Tibial nerve (tissue), 4 donors: ENCODE data around the gene QRSL1. TPM values are rescaled to one million over a fixed set of nuclear protein-coding genes. Genes with fewer than 3 reads are reported as not detected.

Experiments used
- DNase-seq, 2 donors: peaks; one replicate each; pipeline ENCODE4 v3.0.0-alpha.2; 2019; ENCODE audit warnings: low spot score in 2 of 2
- H3K27ac ChIP-seq, 4 donors: fragments of 200-600 bp; sonication (generic) in 3 of 4; one replicate each; pipeline ENCODE4 v1.5.1; 2017 to 2019; ENCODE audit warnings: mild to moderate bottlenecking in 1 of 4
- H3K27me3 ChIP-seq, 2 donors: fragments of 200-600 bp; sonication (generic) in 1 of 2; one replicate each; pipeline versions ENCODE4 v1.5.1 to v1.6.0; 2017 to 2019
- H3K36me3 ChIP-seq, 3 donors: fragments of 200-600 bp; sonication (generic); one replicate each; pipeline ENCODE4 v1.5.1; 2018 to 2019
- H3K4me1 ChIP-seq, 4 donors: fragments of 200-600 bp; sonication (generic) in 3 of 4; one replicate each; pipeline ENCODE4 v1.5.1; 2017 to 2019
- H3K4me3 ChIP-seq, 4 donors: fragments of 200-600 bp; sonication (generic) in 3 of 4; one replicate each; pipeline ENCODE4 v1.5.1; 2017 to 2019; ENCODE audit warnings: mild to moderate bottlenecking in 1 of 4, moderate library complexity in 1 of 4
- H3K9me3 ChIP-seq, 4 donors: fragments of 200-600 bp; sonication (generic) in 3 of 4; one replicate each; pipeline ENCODE4 v1.5.1; 2017 to 2019
- CTCF ChIP-seq, 5 experiments: fragments of 200-600 bp in 3 of 5; fragments of 450-650 bp in 2 of 5; sonication (generic) in 3 of 5; IDR thresholded peaks; one replicate each; pipeline ENCODE4 v1.5.1; 2016 to 2019; ENCODE audit warnings: antibody characterized with exemption in 5 of 5, mild to moderate bottlenecking in 3 of 5, moderate library complexity in 2 of 5
- EP300 ChIP-seq, 2 donors: sonication (generic); formaldehyde crosslinking; IDR thresholded peaks; one replicate each; pipeline ENCODE4 v1.6.1; 2017; ENCODE audit warnings: antibody characterized with exemption in 2 of 2, mild to moderate bottlenecking in 1 of 2
- POLR2A ChIP-seq, 2 donors: fragments of 450-650 bp; IDR thresholded peaks; one replicate each; pipeline ENCODE4 v1.6.1; 2017; ENCODE audit warnings: antibody characterized with exemption in 2 of 2, mild to moderate bottlenecking in 2 of 2, moderate library complexity in 2 of 2
- WGBS, 2 donors: methylation state at CpG; one replicate each; pipeline ENCODE4 v1.1.5; 2018; 5-methylcytosine and 5-hydroxymethylcytosine counted together
- total RNA-seq, 4 donors: library from RNA; depleted of rRNA; stranded (reverse); fragments of >200 nt; gene quantifications; one replicate each; pipeline ENCODE4 v1.1.0, GENCODE V29; 2016

Gene QRSL1
- total RNA-seq, 4 donors from 2014 or later: 9.6 to 14.0 (median 11.1) TPM

GRCh38 chr6:106674541-106675229 lies 45.3 kb downstream of the QRSL1 start:
- Histone ChIP-seq H3K4me1 (no peaks in the 10 kb centered on the region), H3K4me3 (no peak overlapping the region), H3K9me3 (no peaks in the 10 kb centered on the region), H3K36me3 (no peaks in the 10 kb centered on the region), H3K27ac (no peak overlapping the region), H3K27me3 (no peaks in the 10 kb centered on the region)
- TF ChIP-seq POLR2A (IDR thresholded peaks at IDR 0.05) (no peak), CTCF (IDR thresholded peaks at IDR 0.05) (no peak), EP300 (IDR thresholded peaks at IDR 0.05) (no peak)
- no peak for DNase-seq

GRCh38 chr6:106677282-106677681 lies 47.9 kb downstream of the QRSL1 start:
- Histone ChIP-seq H3K36me3 (no peaks in the 10 kb centered on the region), H3K27me3 (no peaks in the 10 kb centered on the region), H3K4me3 (no peak overlapping the region), H3K27ac (no peak overlapping the region), H3K4me1 (no peaks in the 10 kb centered on the region), H3K9me3 (no peaks in the 10 kb centered on the region)
- 80 to 84% methylated on average over 3 of the region's 3 CpGs for WGBS, 2 donors
- TF ChIP-seq POLR2A (IDR thresholded peaks at IDR 0.05) (no peak), CTCF (IDR thresholded peaks at IDR 0.05) (no peak), EP300 (IDR thresholded peaks at IDR 0.05) (no peak)
- no peak for DNase-seq

DNA sequence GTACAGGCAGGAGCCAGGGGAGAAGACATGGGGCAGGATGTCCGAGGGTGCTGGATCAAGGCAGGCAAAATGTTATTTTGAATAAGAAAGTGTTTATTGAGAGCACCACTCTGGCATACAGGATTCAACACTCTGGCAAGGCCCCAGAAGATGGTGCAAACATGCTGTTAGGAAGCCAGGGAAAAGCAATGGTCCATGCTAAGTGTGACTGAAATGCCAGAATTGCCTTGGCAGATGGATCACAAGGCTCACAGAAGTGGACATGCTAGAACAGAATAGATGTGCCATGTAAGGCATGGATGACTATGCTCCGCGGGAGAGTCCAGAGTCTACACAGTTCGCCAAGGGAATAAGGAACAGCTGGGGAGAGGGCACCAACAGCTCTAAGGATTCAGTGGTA lies 54.6 kb downstream of the QRSL1 start:
- no peak overlapping the region for H3K27ac ChIP-seq
- no peaks in the 10 kb centered on the region for H3K4me1 ChIP-seq
- no peak overlapping the region for H3K4me3 ChIP-seq
- no peaks in the 10 kb centered on the region for H3K36me3 ChIP-seq
- TF ChIP-seq EP300 (IDR thresholded peaks at IDR 0.05): no peak
- TF ChIP-seq CTCF (IDR thresholded peaks at IDR 0.05): no peak
- TF ChIP-seq POLR2A (IDR thresholded peaks at IDR 0.05): no peak
- H3K27me3 ChIP-seq: no peaks in the 10 kb centered on the region
- 95% methylated on average over 4 of the region's 4 CpGs for WGBS, 2 donors
- DNase-seq: no peak
- H3K9me3 ChIP-seq: no peaks in the 10 kb centered on the region

GRCh38 chr6:106685833-106686232 lies 56.5 kb downstream of the QRSL1 start:
- TF ChIP-seq CTCF (IDR thresholded peaks at IDR 0.05): no peak
- TF ChIP-seq POLR2A (IDR thresholded peaks at IDR 0.05): no peak
- TF ChIP-seq EP300 (IDR thresholded peaks at IDR 0.05): no peak
- WGBS, 2 donors: 94 to 96% methylated on average over 2 of the region's 2 CpGs
- no peaks in the 10 kb centered on the region for H3K4me1 ChIP-seq
- DNase-seq: no peak
- no peaks in the 10 kb centered on the region for H3K36me3 ChIP-seq
- H3K27ac ChIP-seq: no peak overlapping the region
- no peaks in the 10 kb centered on the region for H3K9me3 ChIP-seq
- H3K4me3 ChIP-seq: no peak overlapping the region
- no peaks in the 10 kb centered on the region for H3K27me3 ChIP-seq

- no peaks in the 10 kb centered on the region for H3K27me3 ChIP-seq
- no peak for DNase-seq
- no peaks in the 10 kb centered on the region for H3K36me3 ChIP-seq
- no peaks in the 10 kb centered on the region for H3K9me3 ChIP-seq
- peaks cover 0 to 13% (median 0%) of the 10 kb centered on the region in 4 donors for H3K4me1 ChIP-seq
- no peak for TF ChIP-seq CTCF (IDR thresholded peaks at IDR 0.05)
- TF ChIP-seq EP300 (IDR thresholded peaks at IDR 0.05): no peak
- TF ChIP-seq POLR2A (IDR thresholded peaks at IDR 0.05): no peak
- WGBS, 2 donors: 69 to 75% methylated on average over 6 of the region's 6 CpGs
- no peak overlapping the region for H3K4me3 ChIP-seq
- H3K27ac ChIP-seq: no peak overlapping the region
Observed at GRCh38 chr6:106688177-106688951, 59.0 kb downstream of the QRSL1 start.
